HG03045 (cell line): ENCODE measurements around the gene MYL12A.

Experiments
- ATAC-seq: cut with Tn5 transposase; IDR thresholded peaks from one replicate; pipeline ENCODE4 v1.9.1; 2021; ENCODE audit warnings: mild to moderate bottlenecking, moderate library complexity; ENCODE audit not compliant: unreplicated experiment

MYL12A gene

GRCh38 chr18:3224223-3224622 lies 23.4 kb upstream of the MYL12A start:
- no peak for ATAC-seq

DNA sequence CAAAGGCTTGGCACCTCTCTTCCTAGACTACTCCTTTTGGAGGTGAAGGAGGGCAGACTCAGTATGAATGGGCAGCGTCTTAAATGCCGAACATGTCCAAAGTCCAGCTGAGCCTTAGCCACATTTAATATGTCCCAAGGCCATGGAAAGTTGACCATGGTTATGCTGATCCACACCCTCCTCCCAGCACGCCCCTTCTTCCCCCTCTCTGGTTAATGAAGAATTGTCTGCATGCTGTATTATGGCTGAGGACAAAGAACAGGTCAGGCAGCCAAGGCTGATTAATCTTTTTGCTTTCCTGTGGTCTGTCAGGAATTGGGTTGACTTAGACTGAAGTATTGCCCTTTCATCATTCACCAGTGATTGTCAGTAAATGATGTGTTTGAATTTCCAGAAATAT lies 22.0 kb upstream of the MYL12A start:
- no peak for ATAC-seq

- no peak for ATAC-seq
Observed at GRCh38 chr18:3226048-3226447, 21.6 kb upstream of the MYL12A start.

GRCh38 chr18:3230401-3231334 lies 16.9 kb upstream of the MYL12A start:
- ATAC-seq, result no peak

GRCh38 chr18:3233004-3233403 lies 14.6 kb upstream of the MYL12A start:
- ATAC-seq, result no peak

GRCh38 chr18:3233433-3234168 lies 14.0 kb upstream of the MYL12A start:
- ATAC-seq, result no peak

DNA sequence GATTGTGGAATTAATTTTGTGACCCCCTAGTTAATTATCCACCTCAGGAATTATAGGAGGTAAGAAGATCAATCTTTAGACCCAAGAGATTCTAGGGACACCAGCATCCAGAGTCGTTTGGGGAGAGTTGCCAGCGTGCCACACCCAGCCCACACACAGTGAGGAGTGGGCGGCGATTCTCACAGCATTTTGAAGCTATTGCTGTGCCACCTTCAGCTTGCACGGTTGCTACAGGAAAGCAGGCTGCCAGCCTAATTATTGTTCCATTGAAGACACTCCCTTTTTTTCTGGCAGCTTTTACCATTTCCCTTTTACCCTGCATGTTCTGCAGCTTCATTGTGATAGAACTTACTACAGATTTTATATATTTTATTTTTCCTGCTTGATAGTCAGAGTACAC lies 13.1 kb upstream of the MYL12A start:
- no peak for ATAC-seq

GRCh38 chr18:3235846-3236245 lies 11.8 kb upstream of the MYL12A start:
- ATAC-seq, result no peak

DNA sequence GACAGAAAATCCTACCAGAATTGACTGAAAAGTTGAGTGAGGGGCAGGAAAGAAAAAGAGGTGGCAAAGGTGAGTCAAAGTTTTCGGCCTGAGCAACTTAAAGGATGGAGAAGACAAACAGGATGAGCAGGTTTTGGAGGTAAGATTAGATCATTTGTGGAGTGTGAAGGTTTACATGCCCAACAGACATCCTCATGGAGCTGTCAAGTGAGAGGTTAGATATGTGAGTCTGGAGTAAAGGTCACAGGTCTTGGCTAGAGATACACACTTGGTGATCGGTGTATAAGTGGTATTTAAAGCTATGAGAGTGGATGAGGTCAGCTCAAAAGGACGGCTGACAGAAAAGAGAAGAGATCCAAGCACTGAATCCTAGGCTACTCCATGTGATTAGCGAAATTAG lies 11.1 kb upstream of the MYL12A start:
- no peak for ATAC-seq

DNA sequence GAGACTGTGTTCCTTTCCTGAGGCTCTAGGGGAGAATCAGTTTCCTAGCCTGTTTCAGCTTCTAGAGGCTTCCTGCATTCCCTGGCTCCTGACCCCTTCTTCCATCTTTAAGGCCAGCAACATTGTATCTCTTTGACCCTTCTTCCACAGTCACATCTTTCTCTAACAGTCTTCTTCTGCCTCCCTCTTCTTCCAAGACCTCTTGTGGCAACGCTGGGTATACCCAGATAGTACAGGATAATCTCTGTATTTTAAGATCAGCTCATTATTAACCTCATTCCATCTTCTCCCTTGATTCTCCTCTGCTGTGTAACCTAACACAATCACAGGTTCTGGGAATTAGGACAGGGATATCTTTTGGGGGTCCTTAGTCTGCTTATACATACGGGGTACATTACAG lies 8.9 kb upstream of the MYL12A start:
- no peak for ATAC-seq

GRCh38 chr18:3245185-3245564 lies 2.4 kb upstream of the MYL12A start:
- no peak for ATAC-seq

GRCh38 chr18:3245853-3246634 lies 1.6 kb upstream of the MYL12A start:
- peak; percentile 46 for ATAC-seq

DNA sequence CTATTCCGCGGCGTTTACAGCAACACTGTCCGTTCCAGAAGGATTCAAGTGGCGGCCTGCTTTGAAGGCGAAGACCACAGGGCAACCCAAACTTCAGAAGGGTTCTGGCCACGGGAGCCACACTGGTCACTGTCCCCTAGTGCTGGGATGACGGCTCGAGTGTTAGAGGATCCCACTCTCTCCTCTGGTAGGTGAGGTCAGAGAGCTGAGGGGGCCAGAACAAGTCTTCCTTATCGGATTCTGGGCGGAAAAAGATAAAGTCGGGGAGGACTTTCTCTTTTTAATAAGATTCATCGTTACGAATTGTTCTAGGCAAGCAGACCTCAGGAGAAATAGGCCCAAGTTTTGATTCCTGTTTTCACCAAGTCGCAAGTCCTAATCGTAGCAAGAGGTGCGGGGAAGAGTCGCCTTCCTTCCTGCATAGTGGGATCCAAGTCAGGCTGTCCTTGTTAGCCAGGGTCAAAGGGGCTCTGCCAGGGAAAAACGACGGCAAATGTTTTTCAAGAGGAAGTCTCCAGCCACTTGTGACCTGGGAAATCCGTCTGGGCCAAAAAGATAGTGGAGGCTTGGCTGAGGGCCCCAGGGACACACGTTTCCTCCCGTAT lies 864 bp upstream of the MYL12A start:
- ATAC-seq, result no peak

DNA sequence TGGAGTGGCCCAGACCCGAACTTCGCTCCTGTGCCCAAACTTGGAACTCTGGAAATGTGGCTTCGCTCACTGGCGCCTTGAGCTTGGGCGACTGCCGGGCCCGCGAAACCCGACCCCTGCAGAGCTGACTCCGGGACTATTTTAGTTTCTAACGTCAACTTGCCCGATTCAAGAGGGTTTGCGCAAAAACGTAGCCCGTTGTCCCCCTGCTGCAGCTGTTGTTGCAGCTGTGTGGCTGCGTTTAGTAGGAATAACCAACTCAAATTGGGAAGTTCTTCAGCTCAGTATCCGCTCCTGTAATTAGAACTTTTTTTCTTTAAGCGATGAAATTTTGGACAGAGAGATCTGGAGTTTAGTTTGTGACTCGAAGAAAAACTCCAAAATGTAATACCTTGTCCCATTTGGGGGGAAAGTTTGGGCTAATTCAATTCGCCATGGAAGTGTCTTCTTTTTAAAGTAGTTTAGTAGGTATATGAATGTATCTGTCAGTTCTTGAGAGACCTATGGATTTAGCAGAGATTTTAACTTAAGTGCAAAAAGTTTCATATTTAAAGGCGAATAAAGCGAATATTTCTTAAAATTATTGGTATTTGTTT lies 559 bp downstream of the MYL12A start:
- peak; percentile 1 for ATAC-seq

- ATAC-seq, result no peak
Observed at GRCh38 chr18:3248658-3249359, 1.2 kb downstream of the MYL12A start.

DNA sequence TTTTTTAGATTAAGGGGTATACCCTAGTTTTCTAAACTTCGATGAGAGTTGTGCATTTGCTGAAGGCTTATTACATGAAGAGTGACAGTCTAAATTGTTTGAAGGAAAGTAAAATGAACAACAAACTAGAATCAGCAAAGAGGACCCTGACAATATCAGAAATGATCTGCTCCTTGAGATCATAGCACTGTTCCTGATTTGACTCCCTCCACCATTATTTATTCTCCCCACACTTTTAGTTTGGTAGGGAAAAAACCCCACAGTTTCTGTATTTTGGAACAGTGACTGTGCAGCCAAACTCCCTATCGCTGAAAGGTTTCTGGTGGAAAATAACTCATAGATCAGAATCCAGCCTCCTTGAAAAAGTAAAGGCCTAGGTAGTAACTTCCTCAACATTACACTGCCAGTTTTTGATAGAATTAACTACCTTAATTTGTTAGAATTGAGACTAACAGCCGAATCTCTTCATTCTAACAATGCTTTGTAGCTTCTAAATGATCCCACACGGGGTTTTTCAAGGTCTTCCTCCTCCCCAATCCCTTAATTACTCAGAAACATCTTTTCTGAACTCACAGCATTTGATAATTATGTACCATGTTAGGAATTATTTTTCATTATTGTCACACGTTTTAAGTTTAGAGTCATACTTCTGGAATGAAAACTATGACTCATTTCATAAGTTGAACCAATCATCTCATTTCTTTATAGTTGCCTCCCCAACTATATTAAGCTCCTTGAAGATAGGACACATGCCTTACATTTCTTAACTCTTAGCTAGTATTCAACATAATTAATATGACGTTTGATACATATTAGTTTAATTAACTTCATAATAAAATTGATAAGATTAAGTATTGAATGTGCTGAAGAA lies 2.9 kb downstream of the MYL12A start:
- ATAC-seq, result no peak

- ATAC-seq, result no peak
Observed at GRCh38 chr18:3251249-3251962, 3.8 kb downstream of the MYL12A start.

GRCh38 chr18:3251963-3252277 lies 4.3 kb downstream of the MYL12A start:
- ATAC-seq, result no peak

DNA sequence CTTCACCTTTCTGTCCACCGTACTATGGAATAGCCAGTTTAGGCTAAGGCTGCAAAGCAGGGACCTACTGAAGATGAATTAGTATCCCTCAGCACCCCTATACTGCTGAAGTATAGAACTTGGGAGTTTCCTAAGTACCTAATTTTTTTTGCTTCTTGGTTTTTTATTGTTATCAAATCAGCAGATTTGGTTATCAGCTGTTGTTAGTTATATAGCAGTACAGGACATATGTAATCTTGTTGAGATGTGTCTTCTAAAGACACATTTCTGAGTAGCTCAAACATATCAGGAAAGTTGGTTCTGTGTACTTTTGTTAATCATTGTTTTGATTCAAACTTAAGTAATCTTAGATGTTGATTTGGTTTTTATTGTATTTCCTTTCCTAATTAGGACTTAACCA lies 5.2 kb downstream of the MYL12A start:
- ATAC-seq, result no peak
